PC-9 (cell line): Measurements from ENCODE around the gene CCL4. TPM values are rescaled to one million over a fixed set of nuclear protein-coding genes. Genes with fewer than 3 reads are reported as not detected.

ENCODE experiments used
- BruUV-seq: library from RNA; stranded (reverse); fragments of 400-500 nt; replicated peaks from 2 replicates; lab custom pipeline; 2021; lab: Mats Ljungman, UMichigan
- CTCF ChIA-PET: fragments of 300-600 bp; sonication (Branson Sonifier 250); formaldehyde crosslinking; loops from one replicate; lab custom pipeline; 2022; ENCODE audit warnings: antibody characterized with exemption; lab: Charles Lee
- POLR2A ChIA-PET: fragments of 300-600 bp; sonication (Branson Sonifier 250); formaldehyde crosslinking; loops from one replicate; lab custom pipeline; 2022; ENCODE audit warnings: antibody characterized with exemption; ENCODE audit not compliant: unreplicated experiment; lab: Charles Lee
- DNase-seq, 2 experiments: peaks; one replicate each; pipeline versions ENCODE4 v3.0.0 to v3.0.0-alpha.2; 2015 to 2022; ENCODE audit warnings: mixed read lengths in 1 of 2
- H2AFZ ChIP-seq: fragments of 200-600 bp; sonication (generic); 2 replicates; pipeline ENCODE4 v1.8.1; 2017; ENCODE audit warnings: antibody characterized with exemption
- H3F3A ChIP-seq: fragments of 200-600 bp; sonication (generic); 2 replicates; pipeline ENCODE4 v1.8.1; 2017; ENCODE audit warnings: antibody characterized with exemption, mild to moderate bottlenecking, low read depth; ENCODE audit not compliant: insufficient read depth
- H3K27ac ChIP-seq: fragments of 200-600 bp; sonication (generic); 2 replicates; pipeline ENCODE4 v1.6.1; 2016; ENCODE audit warnings: mixed run types
- H3K27me3 ChIP-seq: fragments of 200-600 bp; sonication (generic); 2 replicates; pipeline ENCODE4 v1.6.1; 2016; ENCODE audit warnings: low read depth, mixed run types; ENCODE audit not compliant: insufficient read depth
- H3K36me3 ChIP-seq: fragments of 200-600 bp; sonication (generic); 2 replicates; pipeline ENCODE4 v1.6.1; 2016; ENCODE audit warnings: low read depth, mixed run types
- H3K4me1 ChIP-seq: fragments of 200-600 bp; sonication (generic); replicated peaks from 2 replicates; pipeline ENCODE4 v1.6.1; 2016; ENCODE audit warnings: mixed run types; ENCODE audit not compliant: insufficient read depth
- H3K4me2 ChIP-seq: fragments of 200-600 bp; sonication (generic); 2 replicates; pipeline ENCODE4 v1.6.1; 2017; ENCODE audit warnings: mixed run types
- H3K4me3 ChIP-seq: fragments of 200-600 bp; sonication (generic); 2 replicates; pipeline ENCODE4 v1.6.1; 2016; ENCODE audit warnings: mixed run types
- H3K79me2 ChIP-seq: fragments of 200-600 bp; sonication (generic); 2 replicates; pipeline ENCODE4 v1.6.1; 2017; ENCODE audit warnings: low read depth, mixed run types
- H3K9me2 ChIP-seq: fragments of 200-600 bp; sonication (generic); 2 replicates; pipeline ENCODE4 v1.8.1; 2017; ENCODE audit warnings: mild to moderate bottlenecking; ENCODE audit not compliant: insufficient read depth
- H3K9me3 ChIP-seq: fragments of 200-600 bp; sonication (generic); 2 replicates; pipeline ENCODE4 v1.8.1; 2016; ENCODE audit warnings: low read depth; ENCODE audit not compliant: insufficient read depth
- H4K20me1 ChIP-seq: fragments of 200-600 bp; sonication (generic); 2 replicates; pipeline ENCODE4 v1.8.1; 2017; ENCODE audit not compliant: insufficient read depth
- CTCF ChIP-seq: fragments of 200-600 bp; sonication (generic); conservative IDR thresholded peaks from 2 replicates; pipeline ENCODE4 v1.6.1; 2017; ENCODE audit warnings: mixed run types, antibody characterized with exemption, mild to moderate bottlenecking, moderate library complexity
- EZH2 ChIP-seq: fragments of 200-600 bp; sonication (generic); IDR thresholded peaks from 2 replicates; pipeline ENCODE4 v1.8.0; 2017; ENCODE audit warnings: antibody characterized with exemption, low read depth
- intact Hi-C: fragments of 100-400 bp; cut with micrococcal nuclease; formaldehyde crosslinking; loops from one replicate; pipeline ENCODE4 v1.10.0; 2022; ENCODE audit not compliant: unreplicated experiment
- total RNA-seq: library from RNA; stranded (reverse); gene quantifications from 2 replicates; pipeline ENCODE4 v1.2.3, GENCODE V29; 2021

CCL4 gene
- total RNA-seq, 1 experiment from 2014 or later, result not detected

- intact Hi-C loops, result no loop called here
- H3K4me2 ChIP-seq, result no peak overlapping the region
- no peaks in the 10 kb centered on the region for H3K9me3 ChIP-seq
- no peak overlapping the region for H3K27ac ChIP-seq
- no peaks in the 10 kb centered on the region for H3K79me2 ChIP-seq
- H3K36me3 ChIP-seq, result no peaks in the 10 kb centered on the region
- no peaks in the 10 kb centered on the region for H3K4me1 ChIP-seq
- no peak overlapping the region for H2AFZ ChIP-seq
- H3K4me3 ChIP-seq, result no peak overlapping the region
- TF ChIP-seq EZH2, result no peak
- TF ChIP-seq CTCF, result no peak
- ChIA-PET CTCF (no interaction called here), POLR2A (no interaction called here)
- no peaks in the 10 kb centered on the region for H3F3A ChIP-seq
- peaks cover 32% of the 10 kb centered on the region; the same call in 1 of the 2 replicates for H3K27me3 ChIP-seq
- DNase-seq, result no peak
- H4K20me1 ChIP-seq, result no peaks in the 10 kb centered on the region
- BruUV-seq, result no TSS peak
- H3K9me2 ChIP-seq, result no peaks in the 10 kb centered on the region
These were observed 24.3 kb downstream of the CCL4 start for GRCh38 chr17:36127911-36128310.

- no peak overlapping the region for H2AFZ ChIP-seq
- POLR2A ChIA-PET, result no interaction called here
- no peaks in the 10 kb centered on the region for H3K9me3 ChIP-seq
- no peak overlapping the region for H3K27ac ChIP-seq
- peaks cover 38% of the 10 kb centered on the region; the same call in 1 of the 2 replicates for H3K27me3 ChIP-seq
- no peak overlapping the region for H3K4me3 ChIP-seq
- H3K9me2 ChIP-seq, result no peaks in the 10 kb centered on the region
- BruUV-seq, result no TSS peak
- no peaks in the 10 kb centered on the region for H4K20me1 ChIP-seq
- H3K4me2 ChIP-seq, result no peak overlapping the region
- intact Hi-C loops, result no loop called here
- H3K36me3 ChIP-seq, result no peaks in the 10 kb centered on the region
- no peaks in the 10 kb centered on the region for H3F3A ChIP-seq
- CTCF ChIA-PET, result no interaction called here
- H3K4me1 ChIP-seq, result no peaks in the 10 kb centered on the region
- TF ChIP-seq EZH2, result no peak
- TF ChIP-seq CTCF, result no peak
- no peaks in the 10 kb centered on the region for H3K79me2 ChIP-seq
- DNase-seq, result no peak
These were observed 24.9 kb downstream of the CCL4 start for GRCh38 chr17:36128411-36128978.

- Histone ChIP-seq H3F3A (no peaks in the 10 kb centered on the region), H2AFZ (no peak overlapping the region), H3K9me2 (no peaks in the 10 kb centered on the region), H3K36me3 (no peaks in the 10 kb centered on the region), H3K9me3 (no peaks in the 10 kb centered on the region), H4K20me1 (no peaks in the 10 kb centered on the region), H3K4me1 (no peaks in the 10 kb centered on the region), H3K27me3 (peaks cover 41% of the 10 kb centered on the region; the same call in 1 of the 2 replicates), H3K79me2 (no peaks in the 10 kb centered on the region), H3K27ac (no peak overlapping the region), H3K4me3 (no peak overlapping the region), H3K4me2 (no peak overlapping the region)
- ChIA-PET CTCF (no interaction called here), POLR2A (no interaction called here)
- TF ChIP-seq CTCF, result no peak
- TF ChIP-seq EZH2, result no peak
- DNase-seq, result no peak
- intact Hi-C loops, result no loop called here
- no TSS peak for BruUV-seq
These were observed 26.0 kb downstream of the CCL4 start for GRCh38 chr17:36129616-36130015.
